ENCODE results near the gene IGSF5.

IGSF5 gene

GRCh38 chr21:39840373-39841097, 95.6 kb downstream of the IGSF5 start:
- no peak for TF ChIP-seq CTCF (conservative IDR thresholded peaks at IDR 0.05; ENCODE audit: low read length)
- no peak for DNase-seq (ENCODE audit: low read depth)
- H3K4me3 ChIP-seq (ENCODE audit: low read length), result no peak overlapping the region

- no peak overlapping the region for H3K4me3 ChIP-seq (ENCODE audit: low read length)
- peak; percentile 15 for DNase-seq (ENCODE audit: low read depth)
- no peak for TF ChIP-seq CTCF (conservative IDR thresholded peaks at IDR 0.05; ENCODE audit: low read length)
These were observed 97.9 kb downstream of the IGSF5 start for GRCh38 chr21:39842741-39843459.

- TF ChIP-seq CTCF (conservative IDR thresholded peaks at IDR 0.05; ENCODE audit: low read length), result no peak
- peak; percentile 10 for DNase-seq (ENCODE audit: low read depth)
- no peak overlapping the region for H3K4me3 ChIP-seq (ENCODE audit: low read length)
These were observed 98.5 kb downstream of the IGSF5 start for GRCh38 chr21:39843483-39843882.

- TF ChIP-seq CTCF (conservative IDR thresholded peaks at IDR 0.05; ENCODE audit: low read length), result no peak
- no peak overlapping the region for H3K4me3 ChIP-seq (ENCODE audit: low read length)
- no peak for DNase-seq (ENCODE audit: low read depth)
These were observed 98.9 kb downstream of the IGSF5 start for GRCh38 chr21:39843916-39844315.

GRCh38 chr21:39845571-39846130, 100.7 kb downstream of the IGSF5 start:
- H3K4me3 ChIP-seq (ENCODE audit: low read length), result no peak overlapping the region
- TF ChIP-seq CTCF (conservative IDR thresholded peaks at IDR 0.05; ENCODE audit: low read length), result no peak
- peak; percentile 60 for DNase-seq (ENCODE audit: low read depth)

- TF ChIP-seq CTCF (conservative IDR thresholded peaks at IDR 0.05; ENCODE audit: low read length), result no peak
- no peak for DNase-seq (ENCODE audit: low read depth)
- no peak overlapping the region for H3K4me3 ChIP-seq (ENCODE audit: low read length)
These were observed 102.9 kb downstream of the IGSF5 start for GRCh38 chr21:39847877-39848276.

Measured in AG10803 (cell line).